PC-3 (cell line): Measurements from ENCODE around the gene HNRNPUL2. TPM values are rescaled to one million over a fixed set of nuclear protein-coding genes. Genes with fewer than 3 reads are reported as not detected.

Experiments used
- ATAC-seq: fragments of 200-7000 bp; cut with Tn5 transposase; 2 replicates; pipeline ENCODE4 v1.9.1; 2020; ENCODE audit warnings: mild to moderate bottlenecking, moderate library complexity
- BruUV-seq: library from RNA; stranded (reverse); fragments of 400-500 nt; replicated peaks from 2 replicates; lab custom pipeline; 2021; lab: Mats Ljungman, UMichigan
- CTCF ChIA-PET: fragments of 300-600 bp; sonication (Branson Sonifier 250); formaldehyde crosslinking; loops from one replicate; lab custom pipeline; 2022; ENCODE audit warnings: antibody characterized with exemption; lab: Charles Lee
- POLR2A ChIA-PET: fragments of 300-600 bp; sonication (Branson Sonifier 250); formaldehyde crosslinking; loops from one replicate; lab custom pipeline; 2022; ENCODE audit warnings: antibody characterized with exemption; ENCODE audit not compliant: unreplicated experiment; lab: Charles Lee
- DNase-seq: peaks from one replicate; pipeline ENCODE4 v3.0.0-alpha.2; 2015
- H2AFZ ChIP-seq: fragments of 300-600 bp; sonication (generic); 2 replicates; pipeline ENCODE4 v1.6.0; 2016; ENCODE audit warnings: antibody characterized with exemption, low read length
- H3F3A ChIP-seq: fragments of 300-600 bp; sonication (generic); one replicate; pipeline ENCODE4 v1.6.0; 2017; ENCODE audit warnings: antibody characterized with exemption, low read length, control low read depth, mild to moderate bottlenecking; ENCODE audit not compliant: unreplicated experiment
- H3K27ac ChIP-seq: fragments of 300-600 bp; sonication (generic); 2 replicates; pipeline ENCODE4 v1.5.1; 2016; ENCODE audit warnings: mild to moderate bottlenecking, low read length
- H3K27me3 ChIP-seq: fragments of 300-600 bp; sonication (generic); 2 replicates; pipeline ENCODE4 v1.6.1; 2016; ENCODE audit warnings: low read length, mixed read lengths
- H3K36me3 ChIP-seq: fragments of 300-600 bp; sonication (generic); 2 replicates; pipeline ENCODE4 v1.6.1; 2016; ENCODE audit warnings: low read depth, mixed run types, low read length, mixed read lengths
- H3K4me1 ChIP-seq: fragments of 300-600 bp; sonication (generic); 2 replicates; pipeline ENCODE4 v1.5.1; 2016; ENCODE audit warnings: low read length; ENCODE audit not compliant: insufficient read depth
- H3K4me2 ChIP-seq: fragments of 300-600 bp; sonication (generic); 2 replicates; pipeline ENCODE4 v1.6.0; 2016; ENCODE audit warnings: low read length
- H3K4me3 ChIP-seq: fragments of 300-600 bp; sonication (generic); 2 replicates; pipeline ENCODE4 v1.5.1; 2016; ENCODE audit warnings: mild to moderate bottlenecking, low read length, mixed read lengths
- H3K79me2 ChIP-seq: fragments of 300-600 bp; sonication (generic); 2 replicates; pipeline ENCODE4 v1.6.1; 2017; ENCODE audit warnings: low read length, mixed read lengths
- H3K9ac ChIP-seq: fragments of 300-600 bp; sonication (generic); 2 replicates; pipeline ENCODE4 v1.6.0; 2016; ENCODE audit warnings: mild to moderate bottlenecking, low read length
- H3K9me2 ChIP-seq: fragments of 300-600 bp; sonication (generic); replicated peaks from 2 replicates; pipeline ENCODE4 v1.6.1; 2016; ENCODE audit warnings: mixed run types, low read length, mixed read lengths
- H3K9me3 ChIP-seq: fragments of 300-600 bp; sonication (generic); 2 replicates; pipeline ENCODE4 v1.6.1; 2016; ENCODE audit warnings: low read length, mixed read lengths
- H4K20me1 ChIP-seq: fragments of 300-600 bp; sonication (generic); 2 replicates; pipeline ENCODE4 v1.6.1; 2016; ENCODE audit warnings: low read length, mixed read lengths
- EZH2 ChIP-seq: fragments of 300-600 bp; sonication (generic); IDR thresholded peaks from one replicate; pipeline ENCODE4 v1.6.1; 2017; ENCODE audit warnings: antibody characterized with exemption, mild to moderate bottlenecking, low read length; ENCODE audit not compliant: unreplicated experiment
- EZH2phosphoT487 ChIP-seq: fragments of 300-600 bp; sonication (generic); IDR thresholded peaks from 2 replicates; pipeline ENCODE4 v1.6.1; 2018; ENCODE audit warnings: mild to moderate bottlenecking, antibody characterized with exemption, low read length, borderline replicate concordance
- intact Hi-C: fragments of 100-400 bp; cut with micrococcal nuclease; formaldehyde crosslinking; loops from 2 replicates; pipeline ENCODE4 v1.9.0; 2023
- total RNA-seq: library from RNA; depleted of rRNA; stranded (reverse); fragments of >200 nt; gene quantifications from 2 replicates; pipeline ENCODE4 v1.2.3, GENCODE V29; 2014
- TF ChIP-seq, protein P1 (sequence below): fragments of 300-600 bp; sonication (generic); conservative IDR thresholded peaks from 2 replicates; pipeline ENCODE4 v1.5.1; 2017; ENCODE audit warnings: antibody characterized with exemption, low read depth, mild to moderate bottlenecking, low read length

The HNRNPUL2 gene
- total RNA-seq, 1 experiment from 2014 or later: 15.5 TPM

DNA sequence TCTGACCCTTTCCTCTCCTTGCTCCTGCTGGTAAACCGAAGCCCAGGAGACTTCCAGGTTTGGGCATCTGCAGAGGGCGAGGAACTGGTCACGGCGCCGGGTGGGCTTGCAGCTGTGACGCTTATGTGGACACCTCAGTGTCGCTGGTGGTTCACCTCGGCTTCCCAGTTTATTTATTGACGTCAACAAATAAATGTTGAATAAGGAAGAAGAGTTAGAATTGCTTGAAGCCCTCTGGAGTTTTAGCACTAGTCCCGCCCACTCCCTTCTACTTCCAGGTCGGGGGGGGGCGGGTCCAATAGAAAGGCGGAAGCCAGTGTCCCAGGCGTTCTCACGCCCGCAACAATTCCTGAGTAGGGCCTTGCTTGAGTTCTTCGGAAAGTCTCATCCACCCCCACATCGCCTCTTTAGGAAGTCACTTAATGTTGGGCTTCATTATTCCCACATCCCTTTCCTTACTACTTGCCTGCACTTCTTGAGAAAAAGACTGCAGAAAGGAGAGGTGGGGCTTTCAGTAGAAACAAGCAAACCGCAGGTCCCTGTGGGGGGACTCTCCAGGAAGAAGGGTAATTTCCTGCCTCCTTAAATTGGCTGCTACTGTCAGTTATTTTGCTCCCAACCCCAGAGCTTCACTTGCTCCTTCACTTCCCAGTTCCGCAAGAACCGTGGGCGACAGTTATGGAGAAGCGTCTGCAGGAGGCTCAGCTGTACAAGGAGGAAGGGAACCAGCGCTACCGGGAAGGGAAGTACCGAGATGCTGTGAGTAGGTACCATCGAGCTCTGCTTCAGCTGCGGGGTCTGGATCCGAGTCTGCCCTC lies 1.1 kb upstream of the HNRNPUL2 start, which contains the start of gene TTC9C:
Gene TTC9C (plus strand): TSS at position 316 of the 818 bp plus-strand sequence. CDS start 363 bp downstream, at position 679.
- BruUV-seq: TSS peak; percentile 86
- DNase-seq (peak; percentile 87), ATAC-seq (peak; percentile 57)
- TF ChIP-seq EZH2phosphoT487 (no peak), EZH2 (no peak)
- TF ChIP-seq, protein P1, sequence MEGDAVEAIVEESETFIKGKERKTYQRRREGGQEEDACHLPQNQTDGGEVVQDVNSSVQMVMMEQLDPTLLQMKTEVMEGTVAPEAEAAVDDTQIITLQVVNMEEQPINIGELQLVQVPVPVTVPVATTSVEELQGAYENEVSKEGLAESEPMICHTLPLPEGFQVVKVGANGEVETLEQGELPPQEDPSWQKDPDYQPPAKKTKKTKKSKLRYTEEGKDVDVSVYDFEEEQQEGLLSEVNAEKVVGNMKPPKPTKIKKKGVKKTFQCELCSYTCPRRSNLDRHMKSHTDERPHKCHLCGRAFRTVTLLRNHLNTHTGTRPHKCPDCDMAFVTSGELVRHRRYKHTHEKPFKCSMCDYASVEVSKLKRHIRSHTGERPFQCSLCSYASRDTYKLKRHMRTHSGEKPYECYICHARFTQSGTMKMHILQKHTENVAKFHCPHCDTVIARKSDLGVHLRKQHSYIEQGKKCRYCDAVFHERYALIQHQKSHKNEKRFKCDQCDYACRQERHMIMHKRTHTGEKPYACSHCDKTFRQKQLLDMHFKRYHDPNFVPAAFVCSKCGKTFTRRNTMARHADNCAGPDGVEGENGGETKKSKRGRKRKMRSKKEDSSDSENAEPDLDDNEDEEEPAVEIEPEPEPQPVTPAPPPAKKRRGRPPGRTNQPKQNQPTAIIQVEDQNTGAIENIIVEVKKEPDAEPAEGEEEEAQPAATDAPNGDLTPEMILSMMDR: no peak
- Histone ChIP-seq H3F3A (no peaks in the 10 kb centered on the region), H3K4me2 (peak within 1 kb of the TSS; percentile 88), H3K27me3 (no peaks in the 10 kb centered on the region), H3K79me2 (peaks cover 79% of the 10 kb centered on the region), H2AFZ (peak within 1 kb of the TSS; percentile 97), H3K9ac (peak within 1 kb of the TSS; percentile 85), H4K20me1 (peaks cover 33% of the 10 kb centered on the region), H3K36me3 (peaks cover 19% of the 10 kb centered on the region), H3K27ac (peak within 1 kb of the TSS; percentile 90), H3K4me3 (peak within 1 kb of the TSS; percentile 91), H3K9me2 (no peaks in the 10 kb centered on the region), H3K4me1 (peaks cover 9% of the 10 kb centered on the region), H3K9me3 (no peaks in the 10 kb centered on the region)
- ChIA-PET POLR2A (interaction anchor here (1.4 to 2.8 kb wide), 2 partner anchors 26 to 57 kb away, joined by 7 to 19 read pairs; partner anchors contain the start of genes LBHD1, UQCC3 and ZBTB3), CTCF (interaction anchor here (0.6 kb wide), 1 partner anchor 39 kb away, joined by 4 read pairs; no protein-coding TSS in a partner anchor)
- intact Hi-C loops: loop anchor here (1.0 to 10.0 kb wide), 6 partner anchors 22 to 1456 kb away; partner anchors contain the start of genes BSCL2, GNG3, SLC3A2 and STIP1

DNA sequence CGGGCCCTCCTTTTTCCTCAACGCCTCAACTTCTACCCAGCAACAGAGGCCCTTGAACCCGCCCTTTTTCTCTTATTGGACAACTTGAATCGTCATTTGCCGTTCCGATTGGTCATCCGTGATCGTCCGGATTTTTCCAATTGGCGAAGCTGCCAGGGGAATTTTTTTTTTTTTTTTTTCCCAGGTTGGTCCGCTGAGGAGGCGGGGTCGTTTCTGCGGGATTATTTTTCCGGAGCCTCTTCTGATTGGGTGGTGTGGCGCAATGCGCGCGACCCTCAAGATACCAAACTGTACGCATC lies 564 bp upstream of the HNRNPUL2 start:
- POLR2A ChIA-PET: interaction anchor here (0.6 to 2.8 kb wide), 5 partner anchors 26 to 63 kb away, joined by 3 to 19 read pairs (median 7); partner anchors contain the start of genes C11orf98, CSKMT, LBHD1 and TAF6L
- Histone ChIP-seq H3K27ac (peak overlapping the region; percentile 90), H3K4me3 (peak overlapping the region; percentile 91), H3K4me1 (peaks cover 9% of the 10 kb centered on the region), H4K20me1 (peaks cover 35% of the 10 kb centered on the region), H3K27me3 (no peaks in the 10 kb centered on the region), H3K4me2 (peak overlapping the region; percentile 88), H3F3A (no peaks in the 10 kb centered on the region), H3K79me2 (peaks cover 79% of the 10 kb centered on the region), H3K36me3 (peaks cover 18% of the 10 kb centered on the region), H3K9me2 (no peaks in the 10 kb centered on the region), H3K9ac (peak overlapping the region; percentile 85), H3K9me3 (no peaks in the 10 kb centered on the region), H2AFZ (peak overlapping the region; percentile 97)
- CTCF ChIA-PET: interaction anchor here (0.6 to 1.5 kb wide), 4 partner anchors 11 to 152 kb away, joined by 3 to 9 read pairs (median 5); partner anchors contain the start of gene TMEM179B
- peak; percentile 99 for DNase-seq
- no TSS peak for BruUV-seq
- intact Hi-C loops: loop anchor here (1.0 to 10.0 kb wide), 7 partner anchors 21 to 1457 kb away; partner anchors contain the start of genes BSCL2, GNG3, SLC3A2 and STIP1
- peak; percentile 55 for ATAC-seq
- TF ChIP-seq EZH2 (no peak), EZH2phosphoT487 (no peak)
- TF ChIP-seq, protein P1: no peak
